ENCODE measurements around the gene XPNPEP2.
A peak's percentile ranks its signal among the peaks of the same experiment; 100 is the strongest.

Gene XPNPEP2

DNA sequence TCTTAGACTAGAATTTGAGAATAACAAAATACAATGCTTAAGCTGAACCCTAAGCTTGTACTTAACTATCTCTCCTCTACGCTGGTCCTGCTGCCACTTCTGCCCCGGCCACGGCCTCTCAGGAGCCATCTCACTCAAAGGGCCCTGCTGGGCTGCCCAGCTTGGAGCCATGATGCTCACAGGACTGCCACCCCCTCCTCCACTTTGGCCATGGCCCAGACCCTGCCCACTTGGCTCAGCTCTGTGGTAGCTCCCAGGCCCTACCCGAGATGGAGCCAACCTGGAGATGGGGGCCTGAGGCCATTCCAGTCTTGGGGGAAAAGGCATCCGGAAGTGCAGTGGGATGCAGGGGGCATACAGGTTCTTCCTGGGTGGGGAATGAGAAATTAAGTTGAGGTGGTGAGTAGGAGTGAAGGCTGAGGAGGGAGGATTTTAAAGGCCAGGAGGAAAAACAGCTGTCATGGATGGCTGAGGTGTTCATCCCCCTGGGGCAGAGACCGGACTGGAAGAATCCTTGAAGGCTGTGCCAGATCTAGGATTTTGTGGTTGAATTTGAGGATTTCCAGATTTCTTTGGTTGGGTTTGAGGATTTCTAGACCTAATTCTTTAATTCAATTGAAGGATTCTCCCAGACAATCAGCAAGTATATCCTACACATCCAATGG is 41.8 kb downstream of the XPNPEP2 start:
- no peak for DNase-seq

DNA sequence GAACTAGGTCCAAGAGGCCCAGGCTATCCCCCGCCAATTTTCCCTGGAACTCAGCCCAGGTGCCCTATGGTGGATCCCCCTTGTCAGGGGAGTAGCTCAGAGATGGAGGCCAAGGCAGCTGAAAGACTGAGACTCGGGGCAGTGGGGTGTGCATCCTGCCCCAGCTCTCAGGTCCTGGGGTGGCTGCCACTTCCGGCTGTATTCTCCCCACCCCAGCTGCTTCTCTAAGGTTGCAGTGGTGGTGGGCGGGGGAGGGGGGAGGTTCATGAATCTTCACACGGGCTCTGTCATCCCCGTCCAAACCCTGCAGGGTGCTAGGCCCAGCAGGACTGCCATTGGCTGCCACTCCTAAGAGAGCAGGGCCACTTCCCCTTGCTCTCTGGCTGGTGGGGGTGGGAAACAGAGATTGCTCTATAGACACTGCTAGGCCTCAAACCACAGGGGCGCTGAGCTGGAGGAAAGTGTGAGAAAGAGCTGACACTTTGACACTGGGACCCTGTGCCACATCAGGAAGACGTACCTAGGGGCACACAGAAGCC is 42.4 kb downstream of the XPNPEP2 start:
- DNase-seq = peak; percentile 87 to 91

DNA sequence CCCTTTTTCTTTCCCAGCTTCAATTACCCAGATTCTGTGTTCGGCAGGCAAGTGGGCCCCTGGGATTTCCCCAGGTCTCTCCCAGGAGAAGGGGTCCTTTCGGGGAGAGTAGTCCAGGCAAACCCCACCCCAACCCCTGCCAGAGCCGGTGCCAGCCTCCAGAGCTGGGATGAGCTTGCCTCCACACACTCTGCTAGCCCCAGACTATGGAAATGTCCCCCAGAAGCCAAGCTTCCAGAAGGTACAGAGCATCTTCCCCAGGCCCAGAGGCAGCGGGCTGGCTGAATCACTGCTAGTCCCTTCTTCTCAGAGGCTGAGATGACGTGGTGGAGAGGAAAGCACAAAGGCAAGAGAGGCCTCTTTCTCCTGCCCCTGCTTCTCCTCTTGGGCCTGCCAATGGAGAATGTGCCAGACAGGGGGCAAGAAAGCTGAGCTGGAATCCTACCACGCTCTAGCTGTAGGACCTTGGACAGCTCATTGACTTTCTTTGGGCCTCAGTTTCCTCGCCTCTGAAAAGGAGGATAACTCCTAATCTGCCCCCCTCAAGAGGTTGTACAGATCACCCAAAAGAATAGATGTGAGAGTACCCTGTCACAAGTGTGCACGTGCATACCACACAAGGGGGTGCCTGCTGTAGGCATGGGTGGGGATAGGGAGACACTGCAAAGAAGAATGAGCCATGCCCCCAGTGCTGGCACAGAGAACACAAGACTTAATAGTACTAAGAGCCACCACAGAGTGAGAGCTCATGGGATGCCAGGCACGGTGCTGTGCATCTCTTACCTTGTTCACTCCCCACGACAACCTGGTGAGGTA is 43.1 kb downstream of the XPNPEP2 start:
- DNase-seq = no peak

DNA sequence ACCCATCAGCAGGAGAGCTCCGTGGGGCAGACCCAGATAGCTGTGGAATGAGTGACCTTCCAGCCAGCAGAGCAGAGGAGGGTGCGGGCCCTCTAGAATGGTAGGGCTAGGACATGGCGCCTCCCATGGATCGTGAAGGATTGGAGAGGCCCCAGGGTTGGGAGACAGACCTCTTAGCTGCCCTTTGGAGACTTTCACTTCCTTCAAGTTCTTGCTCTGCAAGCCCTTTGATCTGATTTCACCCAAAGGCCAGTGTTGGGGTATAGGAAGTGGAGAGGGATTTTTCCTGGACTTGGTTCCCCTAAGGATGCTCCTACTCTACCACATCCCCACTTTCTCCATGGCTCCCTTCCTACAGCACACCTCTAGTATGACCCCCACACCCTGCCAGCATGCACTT is 43.9 kb downstream of the XPNPEP2 start:
- no peak for DNase-seq

DNA sequence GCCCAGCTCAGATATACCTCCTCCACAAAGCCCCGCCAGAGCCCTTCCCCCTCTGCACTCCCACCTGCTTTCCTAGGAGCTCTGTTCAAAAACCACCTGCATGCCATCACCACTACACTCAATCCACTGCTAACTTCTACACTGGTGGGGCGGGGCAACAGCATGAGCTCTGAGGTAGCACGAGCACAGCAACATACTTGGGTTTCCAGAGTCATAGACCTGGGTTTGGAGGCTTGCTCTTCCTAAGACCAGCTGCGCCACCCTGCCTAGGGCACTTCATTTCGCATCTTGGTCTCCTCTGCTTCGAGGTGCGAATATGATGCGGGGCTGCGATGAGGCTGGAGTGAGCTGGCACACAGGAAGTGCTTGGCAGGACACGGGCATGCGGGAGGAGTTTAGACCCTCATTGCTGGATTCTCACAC is 44.5 kb downstream of the XPNPEP2 start:
- DNase-seq = no peak

- no peak for DNase-seq
Observed at GRCh38 chrX:129784371-129784770, 45.6 kb downstream of the XPNPEP2 start.

DNA sequence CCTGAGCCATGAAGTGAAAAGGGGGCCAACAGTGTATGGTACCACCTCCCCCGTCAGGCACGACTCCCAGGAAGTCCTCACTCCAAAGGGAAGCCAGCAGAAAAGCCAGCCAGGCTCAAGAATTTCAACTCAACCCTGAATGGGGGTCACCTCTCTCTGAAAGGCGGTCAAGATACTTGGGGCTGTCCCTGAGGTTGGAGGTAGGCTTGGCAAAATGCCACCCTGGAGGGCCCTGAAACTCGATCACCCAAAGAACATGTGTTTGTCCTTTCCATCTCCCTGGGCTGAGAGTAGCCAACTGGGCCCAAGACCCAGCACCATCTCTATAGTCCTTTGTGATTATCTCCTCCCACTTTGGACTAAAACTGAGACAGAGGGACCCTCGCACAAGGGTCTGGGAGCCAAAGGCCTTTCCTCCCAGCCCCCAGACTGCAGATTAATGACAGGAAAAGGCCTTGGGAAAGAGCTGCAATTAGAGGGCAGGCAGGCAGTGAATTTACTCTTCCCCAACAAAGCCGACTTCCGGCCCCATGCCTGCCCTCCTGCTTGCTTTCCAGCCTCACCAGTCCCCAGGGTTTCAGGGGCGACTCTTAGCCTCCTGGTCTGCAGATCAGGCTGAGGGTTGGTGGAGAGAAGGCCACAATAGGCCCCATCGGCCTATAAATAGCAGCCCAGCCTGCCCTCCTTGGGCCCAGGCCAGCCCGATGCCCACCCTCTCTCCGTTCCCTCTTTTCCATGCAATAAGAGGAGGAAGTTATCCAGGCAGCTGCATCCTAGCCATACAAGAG is 46.6 kb downstream of the XPNPEP2 start:
- no peak for DNase-seq

DNA sequence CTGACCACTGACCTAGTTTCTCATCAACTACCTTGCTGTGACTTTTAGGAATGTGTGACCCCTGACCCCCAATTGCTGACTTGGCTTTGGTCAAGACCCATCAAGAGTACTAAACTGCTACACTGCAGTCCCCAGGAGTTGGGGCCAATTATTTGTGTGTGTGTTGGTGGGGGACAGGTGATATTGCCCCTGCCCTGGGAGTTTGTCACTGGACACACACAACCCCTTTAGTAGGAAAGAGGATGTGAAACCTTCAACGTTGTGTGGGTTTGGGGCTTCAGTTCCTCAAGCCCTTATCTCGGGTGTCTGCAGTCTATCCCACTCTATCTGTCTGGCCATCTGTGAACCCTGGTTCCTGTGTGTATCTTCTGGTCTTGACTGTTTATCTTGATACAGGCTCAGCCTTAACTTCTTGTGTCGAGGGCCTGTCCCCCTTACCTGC is 47.5 kb downstream of the XPNPEP2 start:
- DNase-seq = peak in 1 of 2 donors; percentile 50

DNA sequence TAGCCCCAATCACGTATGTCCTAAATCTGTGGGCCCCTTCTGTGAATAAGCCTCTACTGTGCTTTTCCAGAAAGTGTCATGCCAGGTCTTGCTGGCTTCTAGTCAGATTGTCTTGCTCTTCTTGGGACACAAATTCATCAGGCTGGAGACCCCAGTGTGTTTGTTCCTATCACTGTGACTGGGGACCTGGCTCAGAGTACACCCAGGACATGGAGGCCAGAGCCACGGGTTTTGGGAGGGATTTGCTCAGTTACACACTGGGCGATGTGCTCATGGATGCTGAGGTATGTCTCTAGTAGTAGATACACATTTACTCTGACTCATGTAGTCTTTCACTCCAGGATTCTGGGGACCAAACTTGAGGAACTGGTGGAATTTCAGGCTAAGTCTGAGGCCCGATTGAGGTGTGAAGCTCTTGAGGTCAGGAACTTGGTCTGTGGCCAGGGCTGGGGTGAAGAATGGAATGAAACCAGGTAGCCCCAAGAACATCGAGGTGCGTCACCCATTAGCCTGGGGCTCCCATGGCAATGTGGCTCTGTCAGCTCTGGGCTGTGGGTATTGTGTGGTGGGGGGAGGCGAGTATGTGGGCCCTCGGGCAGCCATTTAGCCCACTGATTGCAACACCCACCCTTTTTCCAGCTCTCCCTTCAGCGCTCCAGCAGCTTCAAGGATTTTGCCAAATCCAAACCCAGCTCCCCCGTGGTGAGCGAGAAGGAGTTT is 48.7 kb downstream of the XPNPEP2 start:
- DNase-seq = no peak

DNA sequence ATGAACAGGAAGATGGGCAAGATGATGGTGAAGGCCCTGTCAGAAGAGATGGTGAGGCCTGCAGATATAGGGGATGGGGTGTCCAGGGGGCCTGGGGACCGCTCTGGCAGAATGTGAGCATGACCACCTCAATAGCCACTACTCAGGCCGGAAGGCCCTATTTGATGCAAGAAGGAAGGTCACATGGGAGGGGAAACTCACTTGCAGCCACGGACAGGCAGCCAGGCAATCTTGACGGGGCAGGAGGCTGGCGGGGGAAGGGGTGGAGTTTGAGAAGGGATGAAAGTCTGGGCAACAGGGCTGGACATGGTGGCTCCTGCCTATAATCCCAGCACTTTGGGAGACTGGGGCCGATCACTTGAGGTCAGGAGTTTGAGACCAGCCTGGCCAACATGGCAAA is 49.7 kb downstream of the XPNPEP2 start:
- no peak for DNase-seq

DNA sequence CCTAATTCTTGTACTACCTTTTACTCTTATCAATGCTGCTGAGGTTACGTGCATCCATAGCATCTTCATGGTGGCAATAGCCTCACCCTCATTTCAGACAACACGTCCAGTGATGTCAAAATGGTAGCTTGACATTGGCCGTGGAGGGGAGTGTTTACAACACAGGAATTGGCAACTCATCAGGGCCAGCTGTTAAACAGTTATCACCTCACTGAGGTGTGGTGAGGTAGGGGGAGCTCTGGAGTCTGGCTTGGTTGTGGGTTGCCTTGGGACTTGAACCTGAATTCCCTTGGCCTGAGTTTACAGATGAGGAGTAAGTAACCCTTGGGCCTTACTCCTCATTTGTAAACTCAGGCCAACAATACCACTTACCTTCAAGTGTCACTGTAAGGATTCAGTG is 51.4 kb downstream of the XPNPEP2 start:
- DNase-seq = no peak

DNA sequence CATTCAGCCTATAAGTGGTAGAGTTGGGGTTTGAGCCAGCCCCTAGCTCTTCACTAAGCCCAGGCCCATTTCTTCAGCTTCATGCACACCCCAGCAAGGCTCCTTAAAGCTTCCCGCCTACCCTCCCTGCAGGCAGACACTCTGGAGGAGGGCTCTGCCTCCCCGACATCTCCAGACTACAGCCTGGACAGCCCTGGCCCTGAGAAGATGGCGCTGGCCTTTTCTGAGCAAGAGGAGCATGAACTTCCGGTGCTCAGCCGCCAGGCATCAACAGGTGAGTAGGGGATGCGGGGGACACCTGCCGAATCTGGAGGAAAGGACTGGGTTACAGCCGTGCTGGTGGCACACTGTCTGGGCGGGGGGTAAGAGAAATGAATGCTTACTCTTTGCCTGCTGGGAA is 52.0 kb downstream of the XPNPEP2 start:
- DNase-seq = no peak

DNA sequence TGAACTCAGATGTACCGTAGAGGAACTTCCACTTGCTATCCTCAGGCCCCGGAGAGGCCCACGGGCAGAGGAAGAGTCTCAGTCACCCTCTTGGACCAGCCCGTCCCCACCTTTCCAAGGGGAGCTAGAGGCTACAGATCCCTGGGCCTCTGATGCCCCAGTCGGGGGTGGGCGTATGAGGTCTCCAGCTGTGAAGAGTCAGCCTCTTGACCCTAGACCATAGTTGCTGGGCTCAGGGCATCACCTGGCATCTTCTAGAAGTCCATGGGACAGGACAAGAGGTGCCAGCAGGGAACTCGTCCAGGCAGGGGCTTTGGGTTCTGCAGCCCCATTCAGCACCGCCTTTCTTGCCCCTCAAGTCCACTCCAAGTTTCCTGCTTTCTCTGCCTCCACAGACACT is 52.6 kb downstream of the XPNPEP2 start:
- no peak for DNase-seq

GRCh38 chrX:129791961-129792570 is 53.3 kb downstream of the XPNPEP2 start:
- DNase-seq = no peak

GRCh38 chrX:129792586-129793291 is 54.0 kb downstream of the XPNPEP2 start:
- no peak for DNase-seq

- no peak for DNase-seq
Observed at GRCh38 chrX:129793604-129794191, 54.9 kb downstream of the XPNPEP2 start.

DNA sequence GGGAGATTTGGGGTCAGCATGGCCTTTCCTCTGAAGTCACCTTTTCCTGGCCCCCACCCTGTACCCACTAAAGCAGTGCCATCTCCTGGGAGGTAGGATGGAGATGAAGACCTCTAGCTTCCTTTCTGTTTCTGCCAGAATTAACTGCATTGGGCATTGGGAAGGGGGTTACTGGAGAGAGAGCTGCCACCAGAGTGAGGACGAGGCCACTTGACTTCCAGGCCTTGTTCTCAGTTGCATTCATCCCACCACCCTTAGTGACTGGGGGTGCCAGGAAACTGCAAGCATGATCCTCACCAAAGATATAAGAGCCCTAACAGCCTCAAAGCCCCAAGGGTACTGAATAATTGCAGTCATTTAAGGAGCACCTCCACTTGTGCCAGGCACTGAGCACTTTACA is 56.8 kb downstream of the XPNPEP2 start:
- DNase-seq = no peak

DNA sequence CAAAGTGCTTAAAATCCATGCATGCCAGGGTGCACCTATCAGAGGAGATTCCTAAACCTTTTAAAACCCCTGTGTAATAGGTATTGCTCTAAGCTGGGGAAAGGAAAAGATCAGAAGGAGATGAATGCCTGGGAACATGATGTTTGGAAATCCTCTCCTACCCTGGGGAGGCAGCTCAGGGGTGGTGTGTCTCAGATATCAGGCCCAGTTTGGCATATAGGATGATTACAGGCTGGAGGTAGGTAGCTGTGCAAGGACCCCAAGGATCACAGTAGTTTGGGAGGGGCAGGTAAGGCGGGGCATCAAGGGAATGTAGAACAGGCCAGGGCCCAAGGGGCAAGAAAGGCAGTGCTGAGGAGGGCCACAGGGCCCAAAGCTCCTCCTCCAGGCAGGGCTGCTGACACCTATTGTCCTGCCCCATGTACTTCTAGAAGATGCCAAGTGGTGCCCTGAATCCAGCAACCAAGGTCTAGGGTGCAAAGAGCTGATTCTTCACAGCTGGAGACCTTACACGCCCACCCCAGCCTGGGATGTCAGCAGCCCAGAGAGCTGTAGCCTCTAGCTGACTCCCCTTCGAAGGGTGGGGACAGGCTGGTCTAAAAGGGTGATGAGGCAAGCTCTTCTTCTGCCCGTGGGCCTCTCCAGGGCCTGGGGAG is 58.6 kb downstream of the XPNPEP2 start:
- no peak for DNase-seq

- no peak for DNase-seq
Observed at GRCh38 chrX:129798456-129798855, 59.7 kb downstream of the XPNPEP2 start.

DNA sequence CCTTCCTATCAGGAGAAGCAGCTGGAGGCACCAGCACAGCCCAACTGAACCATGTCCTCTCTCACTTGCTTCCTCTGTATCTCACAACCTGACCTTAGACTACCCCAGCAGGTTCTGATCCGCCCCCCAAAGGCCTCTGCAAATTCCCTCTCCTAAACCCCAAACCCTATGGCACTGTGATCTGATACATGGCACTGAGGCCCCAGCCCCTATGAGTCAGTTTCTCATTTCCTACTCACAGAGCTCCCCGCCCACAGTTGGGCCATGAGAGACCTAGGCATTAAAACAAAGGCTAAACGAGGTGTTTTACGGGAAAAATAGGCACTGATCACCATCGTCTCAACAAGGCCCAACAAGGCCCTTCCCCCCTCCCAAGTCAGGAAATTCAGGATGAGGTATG is 60.1 kb downstream of the XPNPEP2 start:
- no peak for DNase-seq

- no peak for DNase-seq
Observed at GRCh38 chrX:129800186-129800585, 61.4 kb downstream of the XPNPEP2 start.

All from CD4-positive, alpha-beta T cell treated with Interleukin-4 for 1 hour (primary cell).